Liver (tissue), 9 donors: ENCODE data around the gene SLC26A5. TPM values are rescaled to one million over a fixed set of nuclear protein-coding genes. Genes with fewer than 3 reads are reported as not detected.
A peak's percentile ranks its signal among the peaks of the same experiment; 100 is the strongest.

ENCODE experiments used
- DNase-seq: peaks from one replicate; pipeline ENCODE4 v3.0.0-alpha.2; 2017; ENCODE audit warnings: low spot score
- H3K27ac ChIP-seq, 2 donors: one replicate each; pipeline ENCODE4 v1.7.0; 2013; ENCODE audit warnings: inconsistent platforms in 2 of 2, low read length in 2 of 2, control low read depth in 1 of 2, low read depth in 1 of 2, mild to moderate bottlenecking in 1 of 2
- H3K27me3 ChIP-seq, 4 donors: one replicate each; pipeline versions ENCODE4 v1.6.1 to v1.7.0; 2013; ENCODE audit warnings: low read length in 3 of 4, inconsistent platforms in 1 of 4, mild to moderate bottlenecking in 1 of 4, moderate library complexity in 1 of 4; ENCODE audit not compliant: control insufficient read depth in 4 of 4, insufficient read depth in 4 of 4
- H3K36me3 ChIP-seq, 4 donors: one replicate each; pipeline versions ENCODE4 v1.6.1 to v1.7.0; 2013; ENCODE audit warnings: low read length in 3 of 4, mild to moderate bottlenecking in 3 of 4, low read depth in 1 of 4, moderate library complexity in 1 of 4; ENCODE audit not compliant: control insufficient read depth in 4 of 4, insufficient read depth in 3 of 4
- H3K4me1 ChIP-seq, 4 donors: one replicate each; pipeline versions ENCODE4 v1.6.1 to v1.7.0; 2013; ENCODE audit warnings: low read length in 3 of 4, mild to moderate bottlenecking in 3 of 4, moderate library complexity in 1 of 4; ENCODE audit not compliant: control insufficient read depth in 4 of 4, insufficient read depth in 4 of 4
- H3K4me3 ChIP-seq, 3 donors: one replicate each; pipeline versions ENCODE4 v1.6.1 to v1.7.0; 2013; ENCODE audit warnings: low read length in 3 of 3, control low read depth in 1 of 3, low read depth in 1 of 3, mild to moderate bottlenecking in 1 of 3
- H3K9ac ChIP-seq, 2 donors: one replicate each; pipeline ENCODE4 v1.7.0; 2013; ENCODE audit warnings: low read length in 2 of 2, mild to moderate bottlenecking in 2 of 2, moderate library complexity in 2 of 2, control low read depth in 1 of 2, low read depth in 1 of 2
- H3K9me3 ChIP-seq, 4 donors: one replicate each; pipeline versions ENCODE4 v1.6.1 to v1.7.0; 2013; ENCODE audit warnings: low read length in 3 of 4; ENCODE audit not compliant: control insufficient read depth in 4 of 4
- EGR1 ChIP-seq, 2 donors: IDR thresholded peaks; 2 replicates each; pipeline ENCODE4 v1.6.1; 2016 to 2018; ENCODE audit warnings: antibody characterized with exemption in 2 of 2, low read depth in 2 of 2
- FOXA1 ChIP-seq: IDR thresholded peaks from 2 replicates; pipeline ENCODE4 v1.6.1; 2016; ENCODE audit warnings: antibody characterized with exemption
- FOXA2 ChIP-seq: IDR thresholded peaks from 2 replicates; pipeline ENCODE4 v1.6.1; 2016; ENCODE audit warnings: antibody characterized with exemption
- GABPA ChIP-seq, 2 donors: IDR thresholded peaks in 1 of 2; conservative IDR thresholded peaks in 1 of 2; 2 replicates each; pipeline ENCODE4 v1.6.1; 2016; ENCODE audit warnings: antibody characterized with exemption in 2 of 2, mild to moderate bottlenecking in 1 of 2, moderate library complexity in 1 of 2
- HNF4A ChIP-seq, 2 donors: conservative IDR thresholded peaks; 2 replicates each; pipeline ENCODE4 v1.6.1; 2016; ENCODE audit warnings: antibody characterized with exemption in 2 of 2, mild to moderate bottlenecking in 2 of 2
- HNF4G ChIP-seq: IDR thresholded peaks from 2 replicates; pipeline ENCODE4 v1.6.1; 2016; ENCODE audit warnings: antibody characterized with exemption
- JUND ChIP-seq, 2 donors: IDR thresholded peaks; 2 replicates each; pipeline ENCODE4 v1.6.1; 2016; ENCODE audit warnings: antibody characterized with exemption in 2 of 2
- NR2F2 ChIP-seq: IDR thresholded peaks from 2 replicates; pipeline ENCODE4 v1.6.1; 2016; ENCODE audit warnings: antibody characterized with exemption
- RAD21 ChIP-seq, 2 donors: IDR thresholded peaks; 2 replicates each; pipeline ENCODE4 v1.6.1; 2016; ENCODE audit warnings: antibody characterized with exemption in 2 of 2, mild to moderate bottlenecking in 2 of 2
- REST ChIP-seq: IDR thresholded peaks from 2 replicates; pipeline ENCODE4 v1.6.1; 2016; ENCODE audit warnings: antibody characterized with exemption, mild to moderate bottlenecking
- RXRA ChIP-seq, 2 donors: IDR thresholded peaks; 2 replicates each; pipeline ENCODE4 v1.6.1; 2017 to 2018; ENCODE audit warnings: antibody characterized with exemption in 2 of 2, mild to moderate bottlenecking in 1 of 2
- SP1 ChIP-seq: IDR thresholded peaks from 2 replicates; pipeline ENCODE4 v1.6.1; 2018; ENCODE audit warnings: antibody characterized with exemption, mild to moderate bottlenecking
- TAF1 ChIP-seq: conservative IDR thresholded peaks from 2 replicates; pipeline ENCODE4 v1.6.1; 2016; ENCODE audit warnings: antibody characterized with exemption, mild to moderate bottlenecking
- YY1 ChIP-seq: IDR thresholded peaks from 2 replicates; pipeline ENCODE4 v1.6.1; 2016; ENCODE audit warnings: antibody characterized with exemption, mild to moderate bottlenecking
- WGBS: extraction: QIAGEN DNeasy Blood & Tissue Kit; methylation state at CpG from one replicate; pipeline ENCODE4 v1.1.7; 2013; 5-methylcytosine and 5-hydroxymethylcytosine counted together
- polyA plus RNA-seq, 2 donors: library from polyadenylated mRNA; stranded (reverse) in 1 of 2; unstranded in 1 of 2; fragments of 200-250 nt in 1 of 2; fragments of >200 nt in 1 of 2; fragmentation: Nextera tagmentation in 1 of 2; extraction: Ambion mirVana in 1 of 2; gene quantifications; one replicate each; pipeline versions ENCODE4 v1.2.1 to v1.2.3, GENCODE V29; 2013 to 2015
- total RNA-seq, 2 donors: library from RNA; depleted of rRNA; stranded (reverse); fragments of >200 nt; gene quantifications; one replicate each; pipeline ENCODE4 v1.2.3, GENCODE V29; 2014
- TF ChIP-seq, protein P1 (sequence below): IDR thresholded peaks from 2 replicates; pipeline ENCODE4 v1.6.1; 2016; ENCODE audit warnings: antibody characterized with exemption
- TF ChIP-seq, protein P2 (sequence below): IDR thresholded peaks from 2 replicates; pipeline ENCODE4 v1.6.1; 2016; ENCODE audit warnings: antibody characterized with exemption
- TF ChIP-seq, protein P3 (sequence below): IDR thresholded peaks from 2 replicates; pipeline ENCODE4 v1.6.1; 2016; ENCODE audit warnings: antibody characterized with exemption
- donor health status: healthy.
- donor health status: healthy.
- donor health status: healthy.
- donor health status: healthy.
- donor health status: healthy.

SLC26A5 gene, protein sequence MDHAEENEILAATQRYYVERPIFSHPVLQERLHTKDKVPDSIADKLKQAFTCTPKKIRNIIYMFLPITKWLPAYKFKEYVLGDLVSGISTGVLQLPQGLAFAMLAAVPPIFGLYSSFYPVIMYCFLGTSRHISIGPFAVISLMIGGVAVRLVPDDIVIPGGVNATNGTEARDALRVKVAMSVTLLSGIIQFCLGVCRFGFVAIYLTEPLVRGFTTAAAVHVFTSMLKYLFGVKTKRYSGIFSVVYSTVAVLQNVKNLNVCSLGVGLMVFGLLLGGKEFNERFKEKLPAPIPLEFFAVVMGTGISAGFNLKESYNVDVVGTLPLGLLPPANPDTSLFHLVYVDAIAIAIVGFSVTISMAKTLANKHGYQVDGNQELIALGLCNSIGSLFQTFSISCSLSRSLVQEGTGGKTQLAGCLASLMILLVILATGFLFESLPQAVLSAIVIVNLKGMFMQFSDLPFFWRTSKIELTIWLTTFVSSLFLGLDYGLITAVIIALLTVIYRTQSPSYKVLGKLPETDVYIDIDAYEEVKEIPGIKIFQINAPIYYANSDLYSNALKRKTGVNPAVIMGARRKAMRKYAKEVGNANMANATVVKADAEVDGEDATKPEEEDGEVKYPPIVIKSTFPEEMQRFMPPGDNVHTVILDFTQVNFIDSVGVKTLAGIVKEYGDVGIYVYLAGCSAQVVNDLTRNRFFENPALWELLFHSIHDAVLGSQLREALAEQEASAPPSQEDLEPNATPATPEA
- total RNA-seq (under 1 TPM; 0.09 to 0.67 TPM), polyA plus RNA-seq (1 to 10 TPM in 1 of 2 donors, under 1 TPM in 1; 0.23 to 1.1 TPM)

DNA sequence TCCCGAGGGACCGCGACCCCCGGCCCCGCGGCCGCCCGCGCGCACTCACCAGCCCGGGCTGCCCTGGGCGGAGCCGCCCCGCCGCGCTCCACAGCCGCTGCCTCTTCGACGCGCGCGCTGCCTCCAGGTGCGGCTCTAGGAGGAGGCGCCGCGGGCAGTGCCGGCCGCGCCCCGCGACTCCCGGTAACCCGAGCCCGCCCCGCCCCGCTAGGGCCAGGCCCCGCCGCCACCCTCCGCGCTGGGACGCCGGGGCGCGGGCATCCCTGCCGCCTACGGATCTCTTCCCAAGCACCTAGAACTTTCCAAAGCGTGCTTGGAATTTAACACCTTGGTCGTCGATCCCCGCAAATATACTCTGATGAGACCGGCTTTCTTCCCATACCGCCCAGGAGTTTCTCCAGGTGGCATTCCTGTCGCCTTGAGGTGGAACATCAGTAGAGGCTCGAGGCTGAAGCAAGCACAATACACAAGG, at the start of gene SLC26A5:
TSS of gene SLC26A5 (minus strand) at position 159 of the 472 bp plus-strand sequence. CDS start 24,693 bp downstream, outside the sequence.
- Histone ChIP-seq H3K4me1 (peaks cover 5 to 11% (median 8%) of the 10 kb centered on the region in 4 donors), H3K9me3 (no peaks in the 10 kb centered on the region), H3K9ac (no peak within 1 kb of the TSS), H3K27me3 (peaks cover 0 to 12% (median 2%) of the 10 kb centered on the region in 4 donors), H3K4me3 (peak within 1 kb of the TSS in 2 of 3 donors; percentile 45 to 50), H3K36me3 (no peaks in the 10 kb centered on the region), H3K27ac (no peak within 1 kb of the TSS)
- 8% methylated on average over 54 of the region's 54 CpGs for WGBS
- TF ChIP-seq NR2F2 (no peak), EGR1 (IDR thresholded peaks at IDR 0.05; ENCODE audit: low read depth in 2 of 2) (no peak), TAF1 (no peak), JUND (IDR thresholded peaks at IDR 0.05) (no peak), SP1 (no peak), HNF4A (conservative IDR thresholded peaks at IDR 0.05) (no peak), RAD21 (IDR thresholded peaks at IDR 0.05) (no peak), FOXA1 (no peak), REST (no peak)
- TF ChIP-seq, protein P1, sequence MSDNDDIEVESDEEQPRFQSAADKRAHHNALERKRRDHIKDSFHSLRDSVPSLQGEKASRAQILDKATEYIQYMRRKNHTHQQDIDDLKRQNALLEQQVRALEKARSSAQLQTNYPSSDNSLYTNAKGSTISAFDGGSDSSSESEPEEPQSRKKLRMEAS, result no peak
- TF ChIP-seq, protein P2, sequence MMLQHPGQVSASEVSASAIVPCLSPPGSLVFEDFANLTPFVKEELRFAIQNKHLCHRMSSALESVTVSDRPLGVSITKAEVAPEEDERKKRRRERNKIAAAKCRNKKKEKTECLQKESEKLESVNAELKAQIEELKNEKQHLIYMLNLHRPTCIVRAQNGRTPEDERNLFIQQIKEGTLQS, result no peak
- TF ChIP-seq, protein P3, sequence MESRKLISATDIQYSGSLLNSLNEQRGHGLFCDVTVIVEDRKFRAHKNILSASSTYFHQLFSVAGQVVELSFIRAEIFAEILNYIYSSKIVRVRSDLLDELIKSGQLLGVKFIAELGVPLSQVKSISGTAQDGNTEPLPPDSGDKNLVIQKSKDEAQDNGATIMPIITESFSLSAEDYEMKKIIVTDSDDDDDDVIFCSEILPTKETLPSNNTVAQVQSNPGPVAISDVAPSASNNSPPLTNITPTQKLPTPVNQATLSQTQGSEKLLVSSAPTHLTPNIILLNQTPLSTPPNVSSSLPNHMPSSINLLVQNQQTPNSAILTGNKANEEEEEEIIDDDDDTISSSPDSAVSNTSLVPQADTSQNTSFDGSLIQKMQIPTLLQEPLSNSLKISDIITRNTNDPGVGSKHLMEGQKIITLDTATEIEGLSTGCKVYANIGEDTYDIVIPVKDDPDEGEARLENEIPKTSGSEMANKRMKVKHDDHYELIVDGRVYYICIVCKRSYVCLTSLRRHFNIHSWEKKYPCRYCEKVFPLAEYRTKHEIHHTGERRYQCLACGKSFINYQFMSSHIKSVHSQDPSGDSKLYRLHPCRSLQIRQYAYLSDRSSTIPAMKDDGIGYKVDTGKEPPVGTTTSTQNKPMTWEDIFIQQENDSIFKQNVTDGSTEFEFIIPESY, result no peak
- no peak for DNase-seq

GRCh38 chr7:103487419-103487818, 41.4 kb upstream of the SLC26A5 start:
- Histone ChIP-seq H3K36me3 (no peaks in the 10 kb centered on the region), H3K27ac (no peak overlapping the region), H3K9me3 (no peaks in the 10 kb centered on the region), H3K9ac (no peak overlapping the region), H3K4me1 (no peaks in the 10 kb centered on the region), H3K27me3 (peaks cover 0 to 2% (median 0%) of the 10 kb centered on the region in 4 donors), H3K4me3 (no peak overlapping the region)
- 50% methylated on average over 4 of the region's 4 CpGs for WGBS
- no peak for DNase-seq
- TF ChIP-seq GABPA (IDR thresholded peaks at IDR 0.05 in 1 of 2, conservative IDR thresholded peaks at IDR 0.05 in 1 of 2), result no peak
- no peak for TF ChIP-seq HNF4G
- no peak for TF ChIP-seq SP1
- TF ChIP-seq FOXA2, result no peak
- TF ChIP-seq REST, result no peak
- TF ChIP-seq JUND (IDR thresholded peaks at IDR 0.05), result no peak
- TF ChIP-seq EGR1 (IDR thresholded peaks at IDR 0.05; ENCODE audit: low read depth in 2 of 2), result no peak
- TF ChIP-seq HNF4A (conservative IDR thresholded peaks at IDR 0.05), result no peak
- TF ChIP-seq, protein P1, result no peak
- no peak for TF ChIP-seq RXRA (IDR thresholded peaks at IDR 0.05)
- TF ChIP-seq NR2F2, result no peak
- TF ChIP-seq YY1, result no peak
- no peak for TF ChIP-seq TAF1
